H1 (cell line): ENCODE data around the gene AKAP8. TPM values are rescaled to one million over a fixed set of nuclear protein-coding genes. Genes with fewer than 3 reads are reported as not detected.

Source experiments
- CTCF ChIA-PET: fragments of 300-600 bp; sonication (Branson Sonifier 250); formaldehyde crosslinking; loops from one replicate; lab custom pipeline; 2021; ENCODE audit not compliant: partially characterized antibody; lab: Charles Lee
- POLR2A ChIA-PET: fragments of 300-600 bp; sonication (Branson Sonifier 250); formaldehyde crosslinking; loops from one replicate; lab custom pipeline; 2021; ENCODE audit warnings: inconsistent platforms; ENCODE audit not compliant: partially characterized antibody; lab: Charles Lee
- DNase-seq, 2 experiments: peaks; one replicate each; pipeline versions ENCODE4 v3.0.0 to v3.0.0-alpha.2; 2010 to 2022; ENCODE audit warnings: low spot score in 2 of 2, low read depth in 1 of 2, mixed read lengths in 1 of 2
- FAIRE-seq: peaks from 2 replicates; lab custom pipeline; 2011; peaks lifted over from hg19 to GRCh38; lab: Jason Lieb, UNC
- H2AFZ ChIP-seq: 2 replicates; pipeline ENCODE4 v1.8.1; 2012; ENCODE audit warnings: low read length, inconsistent platforms
- H2AK5ac ChIP-seq: 2 replicates; pipeline ENCODE4 v1.6.1; 2013; ENCODE audit warnings: low read depth, low read length
- H2BK120ac ChIP-seq: replicated peaks from 2 replicates; pipeline ENCODE3; 2013; ENCODE audit warnings: low read depth, low read length, inconsistent platforms
- H2BK12ac ChIP-seq: 2 replicates; pipeline ENCODE4 v1.6.1; 2013; ENCODE audit warnings: low read depth, low read length
- H2BK15ac ChIP-seq: 2 replicates; pipeline ENCODE4 v1.6.1; 2013; ENCODE audit warnings: low read length
- H2BK20ac ChIP-seq: 2 replicates; pipeline ENCODE4 v1.6.1; 2013; ENCODE audit warnings: low read length
- H2BK5ac ChIP-seq: 2 replicates; pipeline ENCODE4 v1.6.1; 2013; ENCODE audit warnings: low read depth, low read length
- H3K14ac ChIP-seq: 2 replicates; pipeline ENCODE4 v1.6.1; 2013; ENCODE audit warnings: inconsistent platforms; ENCODE audit not compliant: insufficient read length
- H3K18ac ChIP-seq: 2 replicates; pipeline ENCODE4 v1.6.1; 2013; ENCODE audit warnings: low read length; ENCODE audit errors: extremely low read depth
- H3K23ac ChIP-seq: 2 replicates; pipeline ENCODE4 v1.6.1; 2013; ENCODE audit warnings: inconsistent platforms; ENCODE audit not compliant: insufficient read length
- H3K23me2 ChIP-seq: 2 replicates; pipeline ENCODE4 v1.6.1; 2013; ENCODE audit warnings: low read depth, low read length
- H3K27ac ChIP-seq: 2 replicates; pipeline ENCODE4 v1.6.1; 2011; ENCODE audit warnings: low read depth, low read length, inconsistent platforms
- H3K27me3 ChIP-seq, 4 experiments: replicated peaks in 1 of 4; 1 replicate in 1 of 4; 2 replicates in 3 of 4; pipeline versions ENCODE4 v1.6.1 to v1.8.1; 2011 to 2013; ENCODE audit warnings: low read length in 3 of 4, mild to moderate bottlenecking in 3 of 4, inconsistent platforms in 2 of 4, mixed read lengths in 2 of 4, moderate library complexity in 1 of 4; ENCODE audit not compliant: control insufficient read depth in 3 of 4, insufficient read depth in 3 of 4; ENCODE audit errors: extremely low read depth in 1 of 4
- H3K36me3 ChIP-seq, 4 experiments: 2 replicates each; pipeline versions ENCODE4 v1.6.1 to v1.8.1; 2011 to 2013; ENCODE audit warnings: mild to moderate bottlenecking in 4 of 4, low read length in 3 of 4, moderate library complexity in 2 of 4, control low read depth in 1 of 4, inconsistent platforms in 1 of 4; ENCODE audit not compliant: insufficient read depth in 4 of 4, control insufficient read depth in 2 of 4
- H3K4ac ChIP-seq: replicated peaks from 2 replicates; pipeline ENCODE3; 2013; ENCODE audit warnings: low read length, low read depth, mixed read lengths, inconsistent platforms; ENCODE audit not compliant: insufficient read length
- H3K4me1 ChIP-seq, 4 experiments: replicated peaks in 1 of 4; 1 replicate in 1 of 4; 2 replicates in 3 of 4; pipeline versions ENCODE4 v1.6.1 to v1.8.1; 2011 to 2013; ENCODE audit warnings: low read length in 3 of 4, inconsistent platforms in 2 of 4, mixed read lengths in 1 of 4; ENCODE audit not compliant: insufficient read depth in 4 of 4, control insufficient read depth in 3 of 4
- H3K4me2 ChIP-seq, 2 experiments: 2 replicates each; pipeline versions ENCODE4 v1.6.1 to v1.8.1; 2011 to 2013; ENCODE audit warnings: low read depth in 2 of 2, low read length in 2 of 2, control low read depth in 1 of 2, inconsistent platforms in 1 of 2, mild to moderate bottlenecking in 1 of 2; ENCODE audit not compliant: insufficient read depth in 1 of 2
- H3K4me3 ChIP-seq, 4 experiments: fragments of 200-600, 300-600 bp in 1 of 4; sonication (generic), shearing (Covaris generic), sonication (Bioruptor Twin) in 1 of 4; 2 replicates each; pipeline versions ENCODE4 v1.5.1 to v1.8.1; 2011 to 2016; ENCODE audit warnings: low read length in 4 of 4, low read depth in 3 of 4, control low read depth in 2 of 4, inconsistent platforms in 2 of 4, mild to moderate bottlenecking in 2 of 4, mixed read lengths in 1 of 4, moderate library complexity in 1 of 4; ENCODE audit not compliant: insufficient read depth in 2 of 4; ENCODE audit errors: extremely low read depth in 1 of 4
- H3K56ac ChIP-seq: replicated peaks from 2 replicates; pipeline ENCODE3; 2013; ENCODE audit warnings: low read depth, mild to moderate bottlenecking, mixed read lengths, low read length, inconsistent platforms; ENCODE audit not compliant: insufficient read length
- H3K79me1 ChIP-seq: 2 replicates; pipeline ENCODE4 v1.6.1; 2013; ENCODE audit warnings: low read depth, low read length, control low read depth
- H3K79me2 ChIP-seq, 2 experiments: 2 replicates each; pipeline versions ENCODE4 v1.6.1 to v1.8.1; 2012 to 2013; ENCODE audit warnings: low read length in 2 of 2, mild to moderate bottlenecking in 2 of 2, inconsistent platforms in 1 of 2; ENCODE audit not compliant: insufficient read depth in 2 of 2, control insufficient read depth in 1 of 2
- H3K9ac ChIP-seq, 4 experiments: replicated peaks in 1 of 4; 1 replicate in 1 of 4; 2 replicates in 3 of 4; pipeline versions ENCODE4 v1.6.1 to v1.8.1; 2011 to 2013; ENCODE audit warnings: low read depth in 3 of 4, low read length in 3 of 4, control low read depth in 2 of 4, mild to moderate bottlenecking in 2 of 4, moderate library complexity in 2 of 4, inconsistent platforms in 1 of 4; ENCODE audit errors: extremely low read depth in 1 of 4
- H3K9me3 ChIP-seq, 2 experiments: 2 replicates each; pipeline versions ENCODE4 v1.6.1 to v1.8.1; 2012 to 2013; ENCODE audit warnings: mild to moderate bottlenecking in 2 of 2, moderate library complexity in 2 of 2, control low read depth in 1 of 2, inconsistent platforms in 1 of 2, low read depth in 1 of 2, low read length in 1 of 2, mixed read lengths in 1 of 2; ENCODE audit not compliant: insufficient read depth in 2 of 2
- H4K20me1 ChIP-seq, 2 experiments: replicated peaks in 1 of 2; 2 replicates each; pipeline versions ENCODE3 to v1.8.1; 2011 to 2013; ENCODE audit warnings: inconsistent platforms in 2 of 2, low read length in 2 of 2, mild to moderate bottlenecking in 1 of 2; ENCODE audit not compliant: insufficient read depth in 2 of 2, control insufficient read depth in 1 of 2
- H4K5ac ChIP-seq: 2 replicates; pipeline ENCODE4 v1.6.1; 2013; ENCODE audit warnings: low read length, low read depth, mixed read lengths, inconsistent platforms; ENCODE audit not compliant: insufficient read length
- H4K8ac ChIP-seq: 2 replicates; pipeline ENCODE4 v1.8.0; 2013; ENCODE audit warnings: mild to moderate bottlenecking, moderate library complexity, low read length, inconsistent platforms; ENCODE audit not compliant: insufficient read depth; ENCODE audit errors: extremely low read depth
- H4K91ac ChIP-seq: replicated peaks from 2 replicates; pipeline ENCODE3; 2013; ENCODE audit warnings: low read length, mixed read lengths, inconsistent platforms; ENCODE audit not compliant: insufficient read length
- ATF2 ChIP-seq: IDR thresholded peaks from 2 replicates; pipeline ENCODE4 v1.6.1; 2012; ENCODE audit warnings: low read length, inconsistent platforms
- CHD1 ChIP-seq: IDR thresholded peaks from 2 replicates; pipeline ENCODE4 v1.6.1; 2012; ENCODE audit warnings: low read depth, low read length, improper control_type of control experiment
- MAFK ChIP-seq: IDR thresholded peaks from 2 replicates; pipeline ENCODE4 v1.6.1; 2012; ENCODE audit warnings: low read depth, mild to moderate bottlenecking, improper control_type of control experiment, low read length
- NANOG ChIP-seq: IDR thresholded peaks from 2 replicates; pipeline ENCODE4 v1.6.1; 2011; ENCODE audit warnings: low read length, low read depth, mild to moderate bottlenecking, inconsistent platforms; ENCODE audit not compliant: insufficient read depth, poor library complexity, severe bottlenecking
- RXRA ChIP-seq: IDR thresholded peaks from 2 replicates; pipeline ENCODE4 v1.6.1; 2011; ENCODE audit warnings: low read depth, mild to moderate bottlenecking, low read length, moderate library complexity; ENCODE audit not compliant: insufficient read depth
- SRF ChIP-seq: IDR thresholded peaks from 2 replicates; pipeline ENCODE4 v1.6.1; 2011; ENCODE audit warnings: mild to moderate bottlenecking, low read depth, low read length, moderate library complexity
- SUZ12 ChIP-seq: fragments of 200-600 bp; sonication (generic); IDR thresholded peaks from 2 replicates; pipeline ENCODE4 v1.6.1; 2012; ENCODE audit warnings: mild to moderate bottlenecking, inconsistent platforms, low read length, moderate library complexity, mixed read lengths
- WGBS, 2 experiments: shearing (Covaris generic) in 1 of 2; methylation state at CpG; one replicate each; pipeline versions ENCODE4 v1.1.6 to v1.1.7; 2013 to 2015; ENCODE audit warnings: low lambda C conversion rate in 2 of 2, mixed read lengths in 2 of 2, inconsistent platforms in 1 of 2, low coverage in 1 of 2, missing lambda C conversion rate in 1 of 2; ENCODE audit not compliant: insufficient replicate concordance in 2 of 2, insufficient coverage in 1 of 2, insufficient read length in 1 of 2; ENCODE audit errors: extremely low coverage in 1 of 2, missing lambda C conversion rate in 1 of 2; 5-methylcytosine and 5-hydroxymethylcytosine counted together
- polyA plus RNA-seq, 7 experiments: library from polyadenylated mRNA; depleted of rRNA in 3 of 7; stranded (reverse) in 5 of 7; unstranded in 2 of 7; fragments of >200 nt in 5 of 7; fragments of 200-250 nt in 2 of 7; gene quantifications; 1 replicate in 5 of 7; 2 replicates in 1 of 7; 4 replicates in 1 of 7; pipeline versions ENCODE4 v1.2.1 to v1.2.3, GENCODE V29; 2011 to 2013; ENCODE audit warnings: missing spikeins in 2 of 7, mixed read lengths in 2 of 7
- total RNA-seq: library from RNA; stranded (reverse); fragmentation: NEBNext Ultra II Directional; extraction: Animal tissue kit (Norgen Biotek cat#: 25700); gene quantifications from 2 replicates; pipeline ENCODE4 v1.2.1, GENCODE V29; 2021

AKAP8 gene
- total and polyA plus RNA-seq, 2 of the 8 experiments (the other 6 are each of a cell fraction or from before 2014, with no cell fraction given), result 17.0 to 41.0 TPM

GRCh38 chr19:15368051-15368632, 11.4 kb downstream of the AKAP8 start:
- no peak overlapping the region for H2BK20ac ChIP-seq
- FAIRE-seq, result no peak
- no peak overlapping the region for H2BK12ac ChIP-seq
- no peak overlapping the region for H2AK5ac ChIP-seq
- H3K4me3 ChIP-seq, result no peak overlapping the region
- H3K4me1 ChIP-seq, result no peaks in the 10 kb centered on the region
- peaks cover 21 to 73% (median 47%) of the 10 kb centered on the region in 4 experiments for H3K36me3 ChIP-seq
- H3K18ac ChIP-seq, result no peak overlapping the region
- peaks cover 5% of the 10 kb centered on the region for H3K79me1 ChIP-seq
- no peak overlapping the region for H3K14ac ChIP-seq
- H2BK120ac ChIP-seq, result no peak overlapping the region
- no peaks in the 10 kb centered on the region for H3K27me3 ChIP-seq
- no peak overlapping the region for H3K23ac ChIP-seq
- no peak overlapping the region for H3K4me2 ChIP-seq
- DNase-seq, result no peak
- no peak overlapping the region for H4K8ac ChIP-seq
- peaks cover 0 to 11% of the 10 kb centered on the region in 2 experiments; a peak in 1 of 4 replicates for H3K79me2 ChIP-seq
- H3K23me2 ChIP-seq, result no peaks in the 10 kb centered on the region
- no peak overlapping the region for H3K9ac ChIP-seq
- no peak overlapping the region for H3K4ac ChIP-seq
- H2BK5ac ChIP-seq, result no peak overlapping the region
- ChIA-PET POLR2A (interaction anchor here (0.6 to 5.4 kb wide), 3 partner anchors 10 to 174 kb away, joined by 3 to 37 read pairs (median 3); partner anchors contain the start of genes AKAP8 and AKAP8L), CTCF (interaction anchor here (1.2 to 1.3 kb wide), 2 partner anchors 29 to 116 kb away, joined by 3 read pairs; no protein-coding TSS in a partner anchor)
- no peak overlapping the region for H2BK15ac ChIP-seq
- H4K20me1 ChIP-seq, result peaks cover 4 to 5% of the 10 kb centered on the region in 2 experiments
- WGBS, 2 experiments, result 87% methylated on average over 20 of the region's 24 CpGs; no CpG with 5 or more reads in 1 of the 2 experiments
- no peak overlapping the region for H3K56ac ChIP-seq
- H3K27ac ChIP-seq, result no peak overlapping the region
- H2AFZ ChIP-seq, result no peak overlapping the region
- no peak overlapping the region for H4K91ac ChIP-seq
- H4K5ac ChIP-seq, result no peak overlapping the region
- H3K9me3 ChIP-seq, result no peaks in the 10 kb centered on the region; a peak in 1 of 4 replicates
- TF ChIP-seq NANOG (no peak), RXRA (no peak), SUZ12 (no peak), CHD1 (no peak), SRF (no peak), MAFK (no peak), ATF2 (no peak)
